T-helper 22 cell (primary cell): ENCODE results near the gene GFY.
"Not testable (repeated sequence)": the region's sequence is repeated elsewhere in the genome, so short reads cannot be mapped to it uniquely, and the experiment has no call there.

Experiments
- DNase-seq: peaks from one replicate; pipeline ENCODE4 v3.0.0-alpha.2; 2020; ENCODE audit warnings: low read depth

Gene GFY

GRCh38 chr19:49469828-49470614 is 44.8 kb downstream of the GFY start:
- DNase-seq = peak; percentile 76

- no peak for DNase-seq
Observed at GRCh38 chr19:49470615-49470978, 45.4 kb downstream of the GFY start.

- DNase-seq = no peak
Observed at GRCh38 chr19:49472936-49473335, 47.7 kb downstream of the GFY start.

- not testable (repeated sequence) for DNase-seq
Observed at GRCh38 chr19:49473501-49473867, 48.3 kb downstream of the GFY start.

- peak; percentile 90 for DNase-seq
Observed at GRCh38 chr19:49473868-49474541, 48.8 kb downstream of the GFY start, which contains the start of gene FLT3LG. Gene FLT3LG, plus strand, starts transcription at chr19:49474215. Its CDS starts 425 bp downstream, at chr19:49474640.

- DNase-seq = no peak
Observed at GRCh38 chr19:49474542-49474924, 49.3 kb downstream of the GFY start.

GRCh38 chr19:49475191-49475917 is 50.2 kb downstream of the GFY start:
- no peak for DNase-seq

- peak; percentile 47 for DNase-seq
Observed at GRCh38 chr19:49475995-49476880, 51.0 kb downstream of the GFY start.
